ENCODE measurements around the gene SYTL2.
A peak's percentile ranks its signal among the peaks of the same experiment; 100 is the strongest.

GRCh38 chr11:85756401-85757200, 54.3 kb downstream of the SYTL2 start:
- TF ChIP-seq POLR2AphosphoS5 (IDR thresholded peaks at IDR 0.05) (peak in 2 of 3 donors; percentile 53 to 69), POLR2A (IDR thresholded peaks at IDR 0.05) (no peak), CTCF (IDR thresholded peaks at IDR 0.05) (no peak), EP300 (IDR thresholded peaks at IDR 0.05; ENCODE audit: low read depth) (no peak)
